ENCODE data around the gene NOS1AP.

The NOS1AP gene

DNA sequence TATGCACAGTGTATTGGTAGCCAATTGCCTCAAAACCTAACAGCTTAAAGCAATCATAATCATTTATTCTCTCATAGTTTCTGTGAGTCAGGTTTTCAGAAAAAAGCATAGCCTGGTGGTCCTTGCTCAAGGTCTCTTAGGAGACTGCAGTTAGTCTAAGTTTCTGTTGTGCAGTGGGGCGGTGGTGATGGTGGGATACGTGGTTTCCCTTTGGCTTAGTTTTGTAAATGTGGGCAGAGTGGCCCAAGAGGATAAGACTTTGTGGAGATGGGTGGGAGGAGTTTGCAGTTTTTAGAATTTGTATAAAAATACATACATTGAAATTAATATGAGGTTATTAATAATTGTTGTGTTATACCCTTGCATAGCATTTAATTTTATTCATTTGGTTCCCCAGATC, 68.6 kb downstream of the NOS1AP start:
- TF ChIP-seq JUND (IDR thresholded peaks at IDR 0.05; ENCODE audit: low read depth): no peak
- no peak for DNase-seq (ENCODE audit: low read depth in 1 of 2, low spot score in 1 of 2)
- in situ Hi-C loops (cut with HindIII; ENCODE audit: low pct_unique_long_range_greater_than_20kb, low sequenced_read_pairs): no loop called here

DNA sequence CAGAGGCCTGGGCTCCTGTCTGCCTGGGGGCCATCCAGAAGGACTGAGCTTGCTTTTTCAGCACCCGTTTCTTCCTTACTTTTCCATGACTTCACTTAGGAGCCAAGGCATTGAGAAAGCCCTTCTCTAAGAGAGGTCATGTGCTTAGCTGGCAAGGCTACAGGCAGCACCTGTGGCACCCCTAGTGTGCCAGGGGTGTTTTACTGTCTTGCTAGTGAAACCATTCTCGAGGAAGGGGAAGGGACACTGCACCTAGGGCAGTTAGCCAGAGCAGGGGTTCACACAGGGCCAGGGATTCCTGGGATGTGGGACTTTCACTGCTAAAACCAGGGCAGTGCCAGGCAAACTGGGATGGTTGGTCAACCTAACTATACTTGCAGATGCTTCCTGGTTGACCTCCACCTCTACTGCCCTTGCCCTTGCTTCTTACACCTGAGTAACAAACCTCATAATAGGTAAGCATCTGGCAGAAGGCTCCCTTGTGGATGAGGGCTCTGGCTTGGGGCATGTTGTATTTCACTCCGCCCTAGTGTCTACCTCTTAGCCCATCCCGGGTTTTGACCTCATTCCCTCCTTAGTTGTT, 69.2 kb downstream of the NOS1AP start:
- TF ChIP-seq JUND (IDR thresholded peaks at IDR 0.05; ENCODE audit: low read depth): no peak
- DNase-seq (ENCODE audit: low read depth in 1 of 2, low spot score in 1 of 2): no peak
- in situ Hi-C loops (cut with HindIII; ENCODE audit: low pct_unique_long_range_greater_than_20kb, low sequenced_read_pairs): no loop called here

DNA sequence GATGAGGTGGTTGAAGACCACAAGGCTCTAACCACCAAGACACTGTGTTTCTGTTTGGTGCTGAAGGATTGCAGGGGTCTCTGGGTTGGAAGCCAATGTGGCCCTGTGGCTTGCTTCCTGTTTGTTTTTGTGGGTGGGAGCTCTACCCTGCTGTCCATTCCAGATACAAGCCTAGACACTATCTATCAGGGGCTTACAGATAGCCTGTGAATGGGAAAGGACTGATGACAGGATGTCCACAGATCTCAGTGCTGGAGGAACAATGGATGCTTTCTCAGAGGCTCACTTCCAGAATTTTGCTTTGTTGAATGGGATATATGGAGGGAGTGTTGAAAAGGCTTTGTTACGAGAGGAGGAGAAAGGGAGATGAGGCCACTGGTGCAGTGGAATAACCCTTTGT, 69.7 kb downstream of the NOS1AP start:
- no peak for TF ChIP-seq JUND (IDR thresholded peaks at IDR 0.05; ENCODE audit: low read depth)
- DNase-seq (ENCODE audit: low read depth in 1 of 2, low spot score in 1 of 2): no peak
- in situ Hi-C loops (cut with HindIII; ENCODE audit: low pct_unique_long_range_greater_than_20kb, low sequenced_read_pairs): no loop called here

DNA sequence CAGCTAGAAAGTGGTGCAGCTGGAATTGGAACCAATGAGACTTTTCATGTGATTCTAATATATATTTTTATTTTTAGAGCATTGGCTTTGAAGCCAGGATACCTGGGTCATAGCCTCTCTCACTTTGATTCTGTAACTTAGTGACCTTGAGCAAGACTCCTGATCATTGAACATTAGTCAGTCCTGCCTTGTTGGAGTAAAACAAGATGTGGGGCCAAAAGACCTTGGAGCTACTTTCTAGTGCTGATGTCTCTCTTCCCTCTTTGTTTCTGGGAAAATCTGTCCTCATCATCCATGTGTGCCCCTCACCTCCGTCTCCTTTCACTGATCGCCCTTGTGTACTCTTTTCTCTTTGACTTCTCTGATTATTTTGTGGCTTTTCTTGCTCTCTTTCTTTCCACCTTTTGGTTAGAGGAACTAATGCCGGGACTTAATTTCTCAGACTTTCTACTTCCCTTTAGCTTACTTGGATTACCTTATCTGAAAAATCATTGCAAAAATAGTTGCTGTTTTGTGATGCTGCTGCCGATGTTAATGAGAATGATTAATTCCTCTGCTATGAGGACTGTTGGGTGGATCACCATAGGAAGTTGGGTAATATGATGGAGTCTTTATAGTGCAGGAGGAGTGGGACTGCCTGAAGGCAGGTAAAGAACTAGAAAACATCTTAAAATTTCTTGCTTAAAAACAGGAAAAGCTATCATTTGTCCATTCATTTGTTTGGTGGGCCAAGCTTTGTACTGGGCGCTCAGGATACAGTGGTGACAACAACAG, 72.0 kb downstream of the NOS1AP start:
- DNase-seq (ENCODE audit: low read depth in 1 of 2, low spot score in 1 of 2): no peak
- in situ Hi-C loops (cut with HindIII; ENCODE audit: low pct_unique_long_range_greater_than_20kb, low sequenced_read_pairs): no loop called here
- TF ChIP-seq JUND (IDR thresholded peaks at IDR 0.05; ENCODE audit: low read depth): no peak

DNA sequence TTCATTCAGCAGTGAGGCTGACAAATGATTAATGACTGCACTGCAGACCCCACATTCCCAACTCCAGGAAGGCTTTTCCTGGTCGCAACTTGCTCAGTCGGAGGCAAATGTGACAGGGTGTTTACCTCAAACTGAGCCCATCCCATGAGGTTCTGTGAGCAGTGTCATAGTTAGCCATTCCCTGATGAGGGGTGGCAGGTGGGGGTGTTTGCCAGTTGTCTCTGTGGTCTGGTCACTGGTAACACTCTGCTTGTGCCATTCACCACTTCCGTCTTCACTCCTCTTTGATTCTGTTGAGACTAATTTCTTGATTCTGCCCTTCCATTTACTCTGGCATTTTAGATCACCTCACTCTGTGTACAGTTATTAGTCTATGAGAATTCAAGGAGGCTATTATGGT, 73.5 kb downstream of the NOS1AP start:
- no peak for DNase-seq (ENCODE audit: low read depth in 1 of 2, low spot score in 1 of 2)
- in situ Hi-C loops (cut with HindIII; ENCODE audit: low pct_unique_long_range_greater_than_20kb, low sequenced_read_pairs): no loop called here
- no peak for TF ChIP-seq JUND (IDR thresholded peaks at IDR 0.05; ENCODE audit: low read depth)

DNA sequence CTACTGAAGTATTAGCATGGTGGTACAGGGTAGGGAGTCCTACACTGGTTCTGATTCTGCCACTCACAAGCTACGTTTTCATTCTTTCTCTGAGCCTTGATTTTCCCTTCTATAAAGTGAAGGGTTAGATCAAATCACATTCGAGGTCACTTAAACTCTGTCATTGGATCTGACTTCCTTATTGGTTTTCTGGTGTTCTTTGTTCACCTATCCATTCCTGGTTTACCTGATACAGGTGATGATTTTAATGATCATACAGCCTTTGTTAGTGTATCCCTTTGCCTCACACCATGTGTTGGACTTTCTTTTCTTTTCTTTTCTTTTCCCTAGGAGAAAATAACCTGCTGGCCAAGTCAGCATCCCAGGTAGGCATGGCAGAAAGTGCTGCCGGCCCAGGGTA, 74.8 kb downstream of the NOS1AP start:
- no peak for TF ChIP-seq JUND (IDR thresholded peaks at IDR 0.05; ENCODE audit: low read depth)
- no peak for DNase-seq (ENCODE audit: low read depth in 1 of 2, low spot score in 1 of 2)
- in situ Hi-C loops (cut with HindIII; ENCODE audit: low pct_unique_long_range_greater_than_20kb, low sequenced_read_pairs): no loop called here

DNA sequence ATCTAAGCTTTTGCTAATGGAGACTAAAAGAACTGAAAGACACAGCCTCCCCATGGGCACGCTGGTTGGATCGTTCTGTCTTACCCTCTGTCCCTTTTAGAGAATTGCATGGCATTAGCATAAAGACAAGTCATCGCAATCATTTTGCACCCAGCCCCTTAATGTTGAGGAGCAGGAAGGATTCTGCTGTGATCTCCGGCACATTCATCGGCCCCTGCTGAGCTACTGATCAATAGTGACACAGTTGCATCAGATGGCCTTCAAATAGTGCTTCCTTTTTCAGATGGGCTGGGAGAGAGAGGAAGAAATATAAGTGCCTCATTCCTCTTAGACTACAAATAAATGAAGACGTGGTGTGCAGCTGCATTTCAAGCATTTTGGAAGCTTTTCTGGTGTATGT, 75.4 kb downstream of the NOS1AP start:
- in situ Hi-C loops (cut with HindIII; ENCODE audit: low pct_unique_long_range_greater_than_20kb, low sequenced_read_pairs): no loop called here
- TF ChIP-seq JUND (IDR thresholded peaks at IDR 0.05; ENCODE audit: low read depth): no peak
- no peak for DNase-seq (ENCODE audit: low read depth in 1 of 2, low spot score in 1 of 2)

DNA sequence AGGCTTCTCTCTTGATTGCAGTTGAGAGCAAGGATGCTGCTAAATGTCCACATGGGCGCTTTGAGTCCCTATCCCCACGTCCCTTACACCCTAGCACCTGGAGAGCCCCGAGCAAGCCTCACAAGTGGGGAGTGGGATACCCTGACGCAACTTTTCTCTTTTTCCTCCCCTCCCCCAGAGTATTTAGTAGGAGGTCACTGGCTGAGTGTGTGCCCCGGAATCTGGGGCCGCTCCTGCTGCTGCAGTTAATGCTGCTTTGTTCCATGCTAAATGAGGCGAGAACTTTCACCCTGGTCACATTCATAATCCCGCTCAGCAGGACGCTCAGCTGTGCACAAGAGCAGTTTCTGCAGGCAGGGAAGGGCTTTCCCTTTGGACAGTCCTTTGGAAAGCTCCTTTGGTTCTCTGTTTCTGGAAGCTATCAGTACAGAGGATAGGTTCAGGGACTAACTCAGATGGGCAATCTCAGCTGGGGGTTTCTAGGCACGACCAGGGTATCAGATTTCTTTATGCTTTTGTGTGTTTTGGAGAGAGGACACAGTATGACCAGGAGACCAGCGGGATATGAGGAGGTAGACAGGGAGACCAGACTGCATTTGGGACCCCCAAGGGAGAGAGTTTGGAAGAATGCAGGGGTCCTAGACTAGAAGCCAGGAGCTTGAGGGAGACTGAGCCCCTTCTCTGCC, 75.9 kb downstream of the NOS1AP start:
- in situ Hi-C loops (cut with HindIII; ENCODE audit: low pct_unique_long_range_greater_than_20kb, low sequenced_read_pairs): no loop called here
- TF ChIP-seq JUND (IDR thresholded peaks at IDR 0.05; ENCODE audit: low read depth): no peak
- no peak for DNase-seq (ENCODE audit: low read depth in 1 of 2, low spot score in 1 of 2)

DNA sequence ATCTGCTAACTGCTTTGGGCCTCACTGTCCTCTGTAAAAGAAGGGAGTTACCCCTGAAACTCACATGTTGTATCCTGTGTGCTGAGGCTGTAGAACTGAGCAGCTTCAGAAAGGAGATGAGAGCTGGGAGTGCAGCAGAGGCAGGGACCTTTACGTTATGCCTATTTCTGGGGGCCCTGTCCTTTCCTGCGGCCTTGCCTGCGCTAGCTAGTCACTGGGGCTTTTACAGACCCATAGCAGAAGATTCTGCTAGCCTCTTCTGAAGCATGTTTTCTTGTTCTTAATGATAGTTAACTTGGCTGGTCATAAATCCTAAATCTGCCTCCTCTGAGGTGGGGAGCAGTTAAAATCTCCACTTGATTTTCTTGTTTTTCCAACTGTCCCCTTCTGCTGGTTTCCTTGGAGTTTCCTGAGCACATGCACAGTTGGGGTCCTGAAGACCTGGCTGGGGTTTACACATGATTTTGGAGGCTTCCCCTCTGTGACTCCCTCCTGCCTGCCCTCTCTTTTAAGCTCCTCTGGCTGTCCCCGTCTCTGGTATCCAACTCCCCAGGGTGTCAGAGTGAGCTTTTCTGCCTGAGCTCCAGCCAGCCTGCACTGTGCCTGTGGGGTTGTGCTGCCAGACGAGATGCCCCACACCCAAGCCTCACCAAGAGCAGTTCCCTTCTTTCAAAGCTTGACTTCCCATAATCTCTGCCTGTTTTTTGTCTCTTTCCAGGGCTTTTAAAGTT, 76.6 kb downstream of the NOS1AP start:
- no peak for DNase-seq (ENCODE audit: low read depth in 1 of 2, low spot score in 1 of 2)
- in situ Hi-C loops (cut with HindIII; ENCODE audit: low pct_unique_long_range_greater_than_20kb, low sequenced_read_pairs): no loop called here
- TF ChIP-seq JUND (IDR thresholded peaks at IDR 0.05; ENCODE audit: low read depth): no peak

DNA sequence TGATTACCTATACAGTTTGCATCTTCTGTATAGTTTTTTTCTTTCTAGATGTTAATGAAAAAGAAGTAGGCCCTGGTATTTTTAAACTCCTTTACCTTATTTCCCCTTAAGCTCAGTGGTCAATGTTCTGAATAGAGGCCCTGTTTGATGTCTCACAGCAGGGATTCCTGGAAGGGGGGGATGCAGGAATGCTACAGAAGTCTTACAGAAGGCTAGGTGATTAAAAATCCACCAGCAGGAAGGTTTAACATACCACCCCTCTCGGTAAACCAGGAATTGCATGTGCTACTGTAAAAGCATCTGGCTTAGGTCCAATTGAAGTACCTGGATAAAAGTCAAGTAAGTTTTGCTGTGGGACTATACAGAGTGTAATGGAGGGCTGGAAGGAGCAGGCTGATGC, 78.3 kb downstream of the NOS1AP start:
- no peak for TF ChIP-seq JUND (IDR thresholded peaks at IDR 0.05; ENCODE audit: low read depth)
- in situ Hi-C loops (cut with HindIII; ENCODE audit: low pct_unique_long_range_greater_than_20kb, low sequenced_read_pairs): no loop called here
- DNase-seq (ENCODE audit: low read depth in 1 of 2, low spot score in 1 of 2): no peak

DNA sequence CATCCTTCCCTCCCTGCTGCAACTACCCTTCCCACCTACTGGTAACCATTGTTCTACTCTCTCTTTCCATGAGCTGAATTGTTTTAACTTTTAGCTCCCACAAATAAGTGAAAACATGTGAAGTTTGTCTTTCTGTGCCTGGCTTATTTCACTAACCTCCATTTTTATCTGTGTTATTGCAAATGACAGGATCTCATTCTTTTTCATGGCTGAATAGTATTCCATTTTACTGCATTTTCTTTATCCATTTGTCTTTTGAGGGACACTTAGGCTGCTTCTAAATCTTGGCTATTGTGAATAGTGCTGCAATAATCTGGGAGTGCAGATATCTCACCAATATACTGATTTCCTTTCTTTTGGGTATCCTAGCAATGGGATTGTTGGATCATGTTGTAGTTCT, 80.6 kb downstream of the NOS1AP start:
- DNase-seq (ENCODE audit: low read depth in 1 of 2, low spot score in 1 of 2): no peak
- in situ Hi-C loops (cut with HindIII; ENCODE audit: low pct_unique_long_range_greater_than_20kb, low sequenced_read_pairs): no loop called here

DNA sequence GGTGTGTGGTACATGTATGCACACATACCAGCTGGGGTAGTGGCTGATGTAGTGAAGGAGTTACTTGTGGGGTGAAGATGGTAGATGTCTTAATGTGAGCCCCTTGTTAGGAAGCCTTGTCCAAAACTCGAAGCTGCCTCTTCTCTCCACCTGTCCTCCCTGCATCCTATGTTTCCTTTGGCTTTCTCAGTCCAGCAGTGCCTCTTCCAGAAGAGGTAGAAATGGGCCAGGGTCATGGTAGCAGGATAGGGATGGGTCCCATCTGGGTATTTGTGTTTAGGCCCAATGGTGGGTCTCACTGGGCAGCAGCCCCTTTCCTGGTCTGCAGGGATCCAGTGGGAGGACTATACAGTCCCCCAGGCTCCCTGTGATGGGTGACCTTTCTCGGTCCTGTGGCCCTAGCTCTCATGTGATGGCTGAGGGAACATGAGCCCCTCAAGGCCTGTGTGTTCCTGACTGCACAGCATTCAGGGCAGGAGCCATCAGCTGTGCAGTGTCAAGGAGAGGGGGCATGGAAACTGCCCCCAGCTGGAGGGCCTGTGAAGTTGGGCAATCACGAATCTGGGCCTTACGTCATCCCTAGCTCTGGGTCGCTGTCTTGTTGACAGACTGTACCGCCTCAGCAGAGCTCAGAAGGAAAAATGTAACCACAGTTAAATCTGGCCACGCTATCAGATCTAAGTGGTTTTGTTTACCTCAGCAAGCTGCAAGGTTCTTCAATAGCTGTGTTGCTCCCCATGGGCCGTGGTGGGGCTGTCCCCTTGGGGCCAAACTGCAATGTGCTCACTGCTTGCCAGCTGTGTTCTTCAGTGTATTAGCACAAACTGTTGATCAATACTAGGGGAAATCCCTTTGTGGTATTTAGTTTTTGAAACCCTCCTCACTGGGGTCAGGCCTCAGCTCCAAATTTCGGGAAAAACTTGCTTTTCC, 82.7 kb downstream of the NOS1AP start:
- peak in 1 of 2 experiments; percentile 73 for DNase-seq (ENCODE audit: low read depth in 1 of 2, low spot score in 1 of 2)
- in situ Hi-C loops (cut with HindIII; ENCODE audit: low pct_unique_long_range_greater_than_20kb, low sequenced_read_pairs): no loop called here
- peak; percentile 48; the same call in 1 of the 2 replicates for TF ChIP-seq JUND (IDR thresholded peaks at IDR 0.05; ENCODE audit: low read depth)

More for the DNA sequence above, 80.6 kb downstream of the NOS1AP start:
- no peak for TF ChIP-seq JUND (IDR thresholded peaks at IDR 0.05; ENCODE audit: low read depth)

All from T47D (cell line).